ENCODE measurements around the gene GLMN.

DNA sequence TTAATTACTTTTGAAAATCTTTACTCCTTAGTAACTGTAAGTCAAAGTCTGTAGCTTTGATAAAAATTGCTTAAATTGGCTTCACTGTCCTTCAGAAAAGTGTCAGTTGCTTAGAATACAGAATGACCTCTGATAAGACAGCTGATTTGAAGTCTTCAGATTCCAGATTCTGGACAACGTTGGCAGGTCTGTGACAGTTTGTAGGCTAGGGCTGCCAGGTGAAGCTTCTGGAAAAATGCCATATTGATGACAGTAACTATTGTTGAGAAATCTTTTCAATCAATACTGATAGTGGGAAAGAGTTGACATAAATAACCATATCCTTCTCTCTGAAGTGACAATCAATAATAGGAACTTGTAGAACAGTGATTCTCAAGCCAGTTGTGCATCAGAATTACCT, 41.4 kb upstream of the GLMN start:
- no peak for TF ChIP-seq CEBPB (IDR thresholded peaks at IDR 0.05)
- TF ChIP-seq CTCF (IDR thresholded peaks at IDR 0.05): no peak
- no peak for TF ChIP-seq POLR2A (IDR thresholded peaks at IDR 0.05; ENCODE audit: low read length)
- no peak for TF ChIP-seq PHF8 (IDR thresholded peaks at IDR 0.05; ENCODE audit: borderline replicate concordance, low read depth)
- TF ChIP-seq FOSL2 (IDR thresholded peaks at IDR 0.05): no peak
- TF ChIP-seq FOSL2 (CRISPR knock-in tag; IDR thresholded peaks at IDR 0.05): no peak
- no peak for TF ChIP-seq EP300 (IDR thresholded peaks at IDR 0.05)
- no peak for TF ChIP-seq MAZ (IDR thresholded peaks at IDR 0.05; ENCODE audit: borderline replicate concordance, low read depth, low read length)

Measured in A549 (cell line).